Measurements from ENCODE around the gene NNAT.
A peak's percentile ranks its signal among the peaks of the same experiment; 100 is the strongest.

NNAT gene

DNA sequence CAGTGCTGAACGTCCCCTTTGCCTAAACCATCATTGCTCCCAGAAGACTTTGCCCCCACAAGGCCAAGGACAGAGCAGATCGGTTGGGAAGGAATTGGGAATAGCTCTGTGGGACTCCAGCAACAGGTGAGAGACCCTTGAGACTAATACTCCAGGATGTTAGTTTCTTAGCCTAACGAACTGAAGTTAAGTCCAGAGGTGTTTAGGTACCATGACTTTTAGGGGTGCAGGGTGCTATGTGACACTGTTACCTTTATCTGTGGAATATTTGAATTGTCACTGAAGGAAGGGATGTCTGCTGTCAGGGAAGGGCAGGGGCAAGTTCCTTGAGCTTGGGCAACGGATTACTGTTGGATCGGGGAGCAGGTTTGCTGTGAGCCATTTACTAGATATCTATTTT is 4.8 kb downstream of the NNAT start:
- TF ChIP-seq CTCF (IDR thresholded peaks at IDR 0.05; ENCODE audit: low read depth, low read length): no peak
- peak overlapping the region; percentile 94 for H3K4me3 ChIP-seq (ENCODE audit: low read depth, low read length)

DNA sequence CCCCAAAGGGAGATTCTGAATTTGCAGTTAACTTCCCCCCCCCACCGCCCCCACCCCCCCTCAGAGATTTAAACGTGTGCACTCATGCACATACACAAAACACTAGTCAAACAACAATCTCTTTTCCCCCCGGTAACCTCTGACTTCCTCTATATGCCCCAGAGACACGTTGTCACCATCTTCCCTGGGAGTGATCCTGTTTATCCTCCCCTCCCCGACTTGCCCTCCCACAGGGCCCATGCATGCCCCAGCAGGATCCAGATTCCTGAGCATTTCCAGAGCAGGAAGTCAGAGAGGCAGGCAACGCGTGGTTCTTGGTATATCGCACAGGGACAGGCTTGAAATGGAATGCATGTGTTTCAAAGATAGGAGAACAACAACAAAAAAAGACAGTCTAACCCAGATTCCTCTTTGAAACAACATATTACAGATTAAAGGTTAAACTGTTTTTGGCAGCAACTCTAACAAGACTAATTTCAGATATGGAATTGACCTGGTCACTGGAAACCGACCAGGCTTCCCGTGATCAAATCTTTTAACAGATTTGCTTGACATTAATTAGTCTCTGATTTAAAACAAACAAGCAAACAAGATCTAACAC is 5.3 kb downstream of the NNAT start:
- no peak for TF ChIP-seq CTCF (IDR thresholded peaks at IDR 0.05; ENCODE audit: low read depth, low read length)
- peak overlapping the region; percentile 94 for H3K4me3 ChIP-seq (ENCODE audit: low read depth, low read length)

DNA sequence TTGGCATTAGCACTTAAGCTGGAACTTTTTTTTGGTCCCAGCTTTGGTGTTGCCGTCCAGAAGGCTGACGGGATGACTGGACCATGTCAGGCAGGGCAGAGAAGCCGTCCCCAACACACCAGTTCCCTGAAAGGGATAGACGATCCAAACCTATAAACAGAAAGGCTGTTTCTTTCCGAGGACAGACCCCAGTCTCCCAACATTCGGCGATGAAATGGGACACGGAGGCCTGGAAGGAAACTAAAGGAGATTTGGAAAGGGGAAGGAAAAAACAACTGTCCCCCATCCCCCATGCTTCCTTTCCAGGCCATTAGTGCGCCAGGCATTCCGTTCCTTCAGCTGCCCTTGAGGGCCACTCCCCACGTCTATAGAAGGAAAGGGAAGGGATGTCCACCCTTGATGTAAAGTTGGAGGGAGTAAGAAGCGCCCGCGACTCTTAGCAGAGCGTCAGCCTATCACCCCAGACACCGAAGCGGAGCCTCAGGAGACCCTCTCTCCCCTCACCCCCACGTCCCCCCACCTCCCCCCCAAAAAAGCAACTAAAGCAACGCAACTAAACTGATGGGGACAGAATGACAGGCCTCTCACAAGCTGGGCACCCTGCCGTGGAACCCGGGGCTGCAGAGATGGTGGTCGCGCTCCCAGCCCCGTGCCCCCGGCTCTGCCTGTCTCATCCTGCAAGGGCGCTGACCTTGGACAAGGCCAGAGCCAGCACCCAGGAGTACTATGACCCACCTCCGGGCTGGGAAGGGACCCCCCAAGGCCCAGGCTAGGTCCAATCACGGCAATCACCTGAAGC is 6.0 kb downstream of the NNAT start:
- TF ChIP-seq CTCF (IDR thresholded peaks at IDR 0.05; ENCODE audit: low read depth, low read length): no peak
- H3K4me3 ChIP-seq (ENCODE audit: low read depth, low read length): peak overlapping the region; percentile 94

GRCh38 chr20:37527638-37528445 is 6.8 kb downstream of the NNAT start, which contains the start of gene BLCAP:
BLCAP (minus strand) TSS chr20:37527876; CDS start chr20:37519174, 8,702 bp downstream.
- TF ChIP-seq CTCF (IDR thresholded peaks at IDR 0.05; ENCODE audit: low read depth, low read length): no peak
- H3K4me3 ChIP-seq (ENCODE audit: low read depth, low read length): peak within 1 kb of the TSS; percentile 94

GRCh38 chr20:37528446-37529213 is 7.6 kb downstream of the NNAT start:
- TF ChIP-seq CTCF (IDR thresholded peaks at IDR 0.05; ENCODE audit: low read depth, low read length): no peak
- peak overlapping the region; percentile 94 for H3K4me3 ChIP-seq (ENCODE audit: low read depth, low read length)

DNA sequence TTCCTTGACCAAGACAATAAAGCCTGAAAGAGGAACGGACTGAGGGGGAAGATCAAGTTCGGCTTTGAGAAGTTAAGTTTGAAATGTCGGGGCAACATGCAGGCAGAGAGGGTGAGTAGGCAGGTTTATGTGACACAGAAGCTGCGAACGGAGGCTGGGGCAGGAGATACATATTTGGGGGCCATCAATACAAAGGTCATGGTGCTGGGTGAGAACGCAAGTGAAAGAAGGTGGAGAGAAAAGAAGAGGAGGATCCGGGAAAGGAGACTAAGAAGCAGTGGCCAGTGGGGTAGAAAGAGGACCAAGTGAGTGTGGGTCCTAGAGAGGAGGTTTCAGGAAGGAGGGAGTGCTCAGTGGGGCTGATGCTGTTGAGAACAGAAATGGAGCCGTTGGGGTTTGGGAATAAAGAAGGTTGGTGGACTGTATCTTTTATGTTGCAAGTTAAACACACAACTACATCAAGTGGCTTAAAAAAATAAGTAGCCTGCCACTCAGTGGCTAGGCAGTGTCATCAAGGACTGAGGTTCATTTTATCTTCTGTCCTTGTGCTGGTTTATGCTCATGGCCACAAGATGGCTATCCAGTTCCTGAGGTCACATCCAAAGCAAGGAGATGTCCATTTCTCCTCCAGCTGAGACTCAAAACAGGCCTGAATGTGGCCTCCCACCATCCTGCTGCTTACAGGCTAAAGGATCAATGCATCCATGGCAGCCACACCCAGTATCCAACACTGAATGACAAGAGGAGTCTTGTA is 8.3 kb downstream of the NNAT start:
- TF ChIP-seq CTCF (IDR thresholded peaks at IDR 0.05; ENCODE audit: low read depth, low read length): no peak

More for the DNA sequence above, 8.3 kb downstream of the NNAT start:
- H3K4me3 ChIP-seq (ENCODE audit: low read depth, low read length): no peak overlapping the region
